ENCODE measurements around the gene ARHGAP40. TPM values are rescaled to one million over a fixed set of nuclear protein-coding genes. Genes with fewer than 3 reads are reported as not detected.

ARHGAP40 gene
- total and polyA plus RNA-seq, 2 experiments from 2014 or later, result 0.21 TPM; not detected in 1

DNA sequence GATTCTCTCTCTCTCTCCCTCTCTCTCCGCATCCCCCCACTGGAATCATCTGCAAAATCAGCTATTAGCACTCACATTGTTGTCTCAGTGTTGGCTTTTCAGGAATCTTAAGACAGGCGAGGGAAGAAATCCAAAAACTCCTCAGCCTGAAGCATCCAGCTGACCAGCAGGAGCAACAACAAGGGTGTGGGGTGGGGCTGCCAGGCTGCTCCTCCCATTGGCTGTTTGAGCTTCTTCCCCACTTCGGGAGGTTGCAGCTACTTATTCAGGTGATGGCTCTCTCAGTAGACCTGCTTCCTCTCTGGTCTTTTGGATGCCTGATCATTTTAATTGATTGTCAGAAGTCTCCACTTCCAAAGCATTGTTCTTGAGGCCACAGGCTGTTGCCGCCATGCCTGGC is 98.5 kb downstream of the ARHGAP40 start:
- Histone ChIP-seq H3K79me2 (replicated peaks; ENCODE audit: insufficient read depth) (no peaks in the 10 kb centered on the region), H3K36me3 (ENCODE audit: insufficient read depth) (no peaks in the 10 kb centered on the region), H3K27me3 (ENCODE audit: insufficient read depth) (no peaks in the 10 kb centered on the region), H4K20me1 (replicated peaks; ENCODE audit: insufficient read depth) (no peaks in the 10 kb centered on the region), H3K4me2 (0 out of 2 replicates have a peak overlapping the region, but pooled peaks have one; percentile 43), H3K4me1 (ENCODE audit: insufficient read depth) (peaks cover 6% of the 10 kb centered on the region; the same call in 1 of the 2 replicates), H3K9me2 (ENCODE audit: insufficient read depth) (no peaks in the 10 kb centered on the region), H3F3A (replicated peaks; ENCODE audit: low read depth) (no peaks in the 10 kb centered on the region), H3K4me3 (no peak overlapping the region), H3K27ac (ENCODE audit: low read depth) (no peak overlapping the region), H2AFZ (0 out of 2 replicates have a peak overlapping the region, but pooled peaks have one; percentile 14)
- TF ChIP-seq ZNF462 (CRISPR knock-in tag; IDR thresholded peaks at IDR 0.05), result no peak
- TF ChIP-seq ZNF331 (CRISPR knock-in tag; IDR thresholded peaks at IDR 0.05; ENCODE audit: low read depth), result no peak
- TF ChIP-seq, protein P1, sequence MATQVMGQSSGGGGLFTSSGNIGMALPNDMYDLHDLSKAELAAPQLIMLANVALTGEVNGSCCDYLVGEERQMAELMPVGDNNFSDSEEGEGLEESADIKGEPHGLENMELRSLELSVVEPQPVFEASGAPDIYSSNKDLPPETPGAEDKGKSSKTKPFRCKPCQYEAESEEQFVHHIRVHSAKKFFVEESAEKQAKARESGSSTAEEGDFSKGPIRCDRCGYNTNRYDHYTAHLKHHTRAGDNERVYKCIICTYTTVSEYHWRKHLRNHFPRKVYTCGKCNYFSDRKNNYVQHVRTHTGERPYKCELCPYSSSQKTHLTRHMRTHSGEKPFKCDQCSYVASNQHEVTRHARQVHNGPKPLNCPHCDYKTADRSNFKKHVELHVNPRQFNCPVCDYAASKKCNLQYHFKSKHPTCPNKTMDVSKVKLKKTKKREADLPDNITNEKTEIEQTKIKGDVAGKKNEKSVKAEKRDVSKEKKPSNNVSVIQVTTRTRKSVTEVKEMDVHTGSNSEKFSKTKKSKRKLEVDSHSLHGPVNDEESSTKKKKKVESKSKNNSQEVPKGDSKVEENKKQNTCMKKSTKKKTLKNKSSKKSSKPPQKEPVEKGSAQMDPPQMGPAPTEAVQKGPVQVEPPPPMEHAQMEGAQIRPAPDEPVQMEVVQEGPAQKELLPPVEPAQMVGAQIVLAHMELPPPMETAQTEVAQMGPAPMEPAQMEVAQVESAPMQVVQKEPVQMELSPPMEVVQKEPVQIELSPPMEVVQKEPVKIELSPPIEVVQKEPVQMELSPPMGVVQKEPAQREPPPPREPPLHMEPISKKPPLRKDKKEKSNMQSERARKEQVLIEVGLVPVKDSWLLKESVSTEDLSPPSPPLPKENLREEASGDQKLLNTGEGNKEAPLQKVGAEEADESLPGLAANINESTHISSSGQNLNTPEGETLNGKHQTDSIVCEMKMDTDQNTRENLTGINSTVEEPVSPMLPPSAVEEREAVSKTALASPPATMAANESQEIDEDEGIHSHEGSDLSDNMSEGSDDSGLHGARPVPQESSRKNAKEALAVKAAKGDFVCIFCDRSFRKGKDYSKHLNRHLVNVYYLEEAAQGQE (IDR thresholded peaks at IDR 0.05; ENCODE audit: unreplicated experiment), result no peak
- no peak for TF ChIP-seq POLR2AphosphoS5 (IDR thresholded peaks at IDR 0.05; ENCODE audit: low read depth)
- TF ChIP-seq ZNF114 (CRISPR knock-in tag; IDR thresholded peaks at IDR 0.05), result no peak
- peaks cover 3% of the 10 kb centered on the region for H3K27me3 Mint-ChIP-seq (ENCODE audit: insufficient read depth, low read depth, poor library complexity)
- H3K36me3 Mint-ChIP-seq (ENCODE audit: low read depth), result no peaks in the 10 kb centered on the region
- H3K4me1 Mint-ChIP-seq, result 0 out of 3 replicates have a peak, but pooled peaks cover 2% of the 10 kb centered on the region
- DNase-seq (ENCODE audit: low spot score) (peak; percentile 45), ATAC-seq (peak; percentile 82)
- H3K9me3 Mint-ChIP-seq, result no peaks in the 10 kb centered on the region
- H3K4me3 Mint-ChIP-seq, result no peak overlapping the region
- no peak overlapping the region for H3K27ac Mint-ChIP-seq

Other genes with a start within 250 kb of the ARHGAP40 start
- 22.2 and 25.4 TPM in 2 replicates for gene SNHG17, start 166.5 kb upstream of the ARHGAP40 start, total RNA-seq (2014; rRNA removed; shearing (Covaris generic))
- 76.1 and 80.1 TPM in 2 replicates for gene SNHG17, start 166.5 kb upstream of the ARHGAP40 start, polyA plus RNA-seq (2016; fragmentation: Nextera tagmentation; extraction: Ambion mirVana)
- 39.1 and 40.4 TPM in 2 replicates for gene RALGAPB, start 129.0 kb upstream of the ARHGAP40 start, total RNA-seq (2014; rRNA removed; shearing (Covaris generic))
- 7.7 and 10.2 TPM in 2 replicates for gene RALGAPB, start 129.0 kb upstream of the ARHGAP40 start, polyA plus RNA-seq (2016; fragmentation: Nextera tagmentation; extraction: Ambion mirVana)
- gene ADIG, start 20.6 kb upstream of the ARHGAP40 start, total RNA-seq (2014; rRNA removed; shearing (Covaris generic)), result not detected in 2 replicates
- not detected in 2 replicates for gene ADIG, start 20.6 kb upstream of the ARHGAP40 start, polyA plus RNA-seq (2016; fragmentation: Nextera tagmentation; extraction: Ambion mirVana)
- 0.08 and 0.87 TPM in 2 replicates for gene SLC32A1, start 122.7 kb downstream of the ARHGAP40 start, total RNA-seq (2014; rRNA removed; shearing (Covaris generic))
- gene SLC32A1, start 122.7 kb downstream of the ARHGAP40 start, polyA plus RNA-seq (2016; fragmentation: Nextera tagmentation; extraction: Ambion mirVana), result 0.09 TPM in 1 of 2 replicates, not detected in the other
- gene ACTR5, start 146.7 kb downstream of the ARHGAP40 start, total RNA-seq (2014; rRNA removed; shearing (Covaris generic)), result 19.6 and 21.8 TPM in 2 replicates
- gene ACTR5, start 146.7 kb downstream of the ARHGAP40 start, polyA plus RNA-seq (2016; fragmentation: Nextera tagmentation; extraction: Ambion mirVana), result 8.4 and 9.1 TPM in 2 replicates
- 11.5 and 12.0 TPM in 2 replicates for gene PPP1R16B, start 203.9 kb downstream of the ARHGAP40 start, total RNA-seq (2014; rRNA removed; shearing (Covaris generic))
- 1.5 and 1.6 TPM in 2 replicates for gene PPP1R16B, start 203.9 kb downstream of the ARHGAP40 start, polyA plus RNA-seq (2016; fragmentation: Nextera tagmentation; extraction: Ambion mirVana)